ENCODE results near the gene SF3B3. TPM values are rescaled to one million over a fixed set of nuclear protein-coding genes. Genes with fewer than 3 reads are reported as not detected.
"Not testable (repeated sequence)": the region's sequence is repeated elsewhere in the genome, so short reads cannot be mapped to it uniquely, and the experiment has no call there.

Gene SF3B3
- total and polyA plus RNA-seq, 7 donors, result 23.8 to 98.5 (median 58.1) TPM

DNA sequence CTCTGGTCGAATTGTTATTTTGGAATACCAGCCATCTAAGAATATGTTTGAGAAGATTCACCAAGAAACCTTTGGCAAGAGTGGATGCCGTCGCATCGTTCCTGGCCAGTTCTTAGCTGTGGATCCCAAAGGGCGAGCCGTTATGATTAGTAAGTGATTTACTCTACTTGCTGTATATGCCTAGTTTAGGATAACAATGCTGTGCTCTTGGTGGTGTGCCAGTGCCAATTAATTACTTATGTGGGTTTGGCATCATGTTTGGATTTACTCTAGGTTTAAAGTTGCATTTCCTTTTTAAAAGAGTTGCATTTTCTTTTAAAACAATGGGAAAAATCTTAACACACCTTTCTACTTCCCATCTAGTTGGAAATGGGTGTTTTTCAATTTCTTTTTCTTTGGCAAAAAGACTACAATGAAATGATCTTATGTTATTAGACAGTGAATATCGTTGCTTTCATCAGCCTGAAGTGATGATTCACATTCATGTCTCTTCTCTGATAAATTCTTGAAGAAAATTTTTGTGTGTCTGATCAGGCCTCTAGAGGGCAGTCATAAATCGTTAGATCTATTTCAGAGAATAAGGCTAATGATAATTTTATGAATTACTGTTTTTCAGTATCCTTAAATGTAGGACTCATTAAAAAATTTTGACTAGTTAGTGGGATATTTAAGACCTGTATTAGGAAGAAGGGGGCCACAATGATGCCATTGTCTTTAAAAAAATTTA lies 5.6 kb downstream of the SF3B3 start:
- Histone ChIP-seq H3K36me3 (peaks cover 20 to 81% (median 50%) of the 10 kb centered on the region in 4 donors), H3K4me1 (peaks cover 0 to 43% (median 32%) of the 10 kb centered on the region in 4 donors), H3K27ac (no peak overlapping the region), H3K27me3 (no peaks in the 10 kb centered on the region), H3K9me3 (no peaks in the 10 kb centered on the region), H3K4me3 (no peak overlapping the region)
- DNase-seq, result no peak
- WGBS, 2 donors, result 64 to 74% methylated on average over 8 of the region's 8 CpGs
- no peak for TF ChIP-seq POLR2AphosphoS5 (IDR thresholded peaks at IDR 0.05)
- TF ChIP-seq, protein P1, sequence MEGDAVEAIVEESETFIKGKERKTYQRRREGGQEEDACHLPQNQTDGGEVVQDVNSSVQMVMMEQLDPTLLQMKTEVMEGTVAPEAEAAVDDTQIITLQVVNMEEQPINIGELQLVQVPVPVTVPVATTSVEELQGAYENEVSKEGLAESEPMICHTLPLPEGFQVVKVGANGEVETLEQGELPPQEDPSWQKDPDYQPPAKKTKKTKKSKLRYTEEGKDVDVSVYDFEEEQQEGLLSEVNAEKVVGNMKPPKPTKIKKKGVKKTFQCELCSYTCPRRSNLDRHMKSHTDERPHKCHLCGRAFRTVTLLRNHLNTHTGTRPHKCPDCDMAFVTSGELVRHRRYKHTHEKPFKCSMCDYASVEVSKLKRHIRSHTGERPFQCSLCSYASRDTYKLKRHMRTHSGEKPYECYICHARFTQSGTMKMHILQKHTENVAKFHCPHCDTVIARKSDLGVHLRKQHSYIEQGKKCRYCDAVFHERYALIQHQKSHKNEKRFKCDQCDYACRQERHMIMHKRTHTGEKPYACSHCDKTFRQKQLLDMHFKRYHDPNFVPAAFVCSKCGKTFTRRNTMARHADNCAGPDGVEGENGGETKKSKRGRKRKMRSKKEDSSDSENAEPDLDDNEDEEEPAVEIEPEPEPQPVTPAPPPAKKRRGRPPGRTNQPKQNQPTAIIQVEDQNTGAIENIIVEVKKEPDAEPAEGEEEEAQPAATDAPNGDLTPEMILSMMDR (IDR thresholded peaks at IDR 0.05), result peak in 3 of 4 experiments; percentile 28 to 47 (median 32)
- intact Hi-C loops (cut with DNase I), result loop anchor here (10.0 kb wide), 2 partner anchors 216 to 246 kb away; no protein-coding TSS in a partner anchor

DNA sequence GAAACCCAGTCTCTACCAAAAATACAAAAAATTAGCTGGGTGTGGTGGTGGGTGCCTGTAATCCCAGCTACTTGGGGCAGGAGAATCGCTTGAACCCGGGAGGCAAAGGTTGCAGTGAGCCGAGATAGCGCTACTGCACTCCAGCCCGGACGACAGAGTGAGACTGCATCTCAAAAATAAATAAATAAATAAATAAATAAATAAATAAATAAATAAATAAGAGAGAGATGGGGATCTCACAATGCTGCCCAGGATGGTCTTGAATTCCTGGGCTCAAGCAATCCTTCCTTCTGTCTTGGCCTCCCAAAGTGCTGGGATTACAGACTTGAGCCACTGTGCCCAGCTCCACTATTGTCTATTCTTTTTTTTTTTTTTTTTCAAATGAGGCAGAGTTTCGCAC lies 6.3 kb downstream of the SF3B3 start:
- intact Hi-C loops (cut with DNase I), result loop anchor here (10.0 kb wide), 2 partner anchors 215 to 245 kb away; no protein-coding TSS in a partner anchor
- DNase-seq, H3K27ac ChIP-seq, H3K27me3 ChIP-seq, H3K9me3 ChIP-seq, H3K4me3 ChIP-seq: not testable (repeated sequence)
- 93 to 95% methylated on average over 6 to 7 of the region's 7 CpGs for WGBS, 2 donors
- peaks cover 27 to 89% (median 55%) of the 10 kb centered on the region in 4 donors for H3K36me3 ChIP-seq
- H3K4me1 ChIP-seq, result peaks cover 0 to 39% (median 27%) of the 10 kb centered on the region in 4 donors

DNA sequence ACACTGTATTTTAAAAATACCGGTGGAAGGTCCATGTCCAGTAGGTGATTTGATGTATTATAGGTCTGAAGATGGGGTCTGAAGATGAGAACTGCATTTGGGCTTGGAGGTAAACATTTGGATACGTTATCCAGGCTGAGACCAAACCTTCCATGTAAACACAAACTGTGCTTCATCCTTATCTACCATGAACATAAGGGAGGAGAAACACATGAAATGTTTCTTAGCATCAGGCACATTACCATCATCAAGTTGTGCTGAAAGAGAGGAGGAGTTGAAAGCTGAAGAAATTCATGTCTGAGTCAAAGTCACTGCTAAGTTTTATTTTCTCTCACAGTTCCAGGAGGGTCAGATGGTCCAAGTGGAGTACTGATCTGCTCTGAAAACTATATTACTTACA lies 11.4 kb downstream of the SF3B3 start:
- peaks cover 35 to 100% (median 82%) of the 10 kb centered on the region in 4 donors for H3K36me3 ChIP-seq
- no peak overlapping the region for H3K27ac ChIP-seq
- intact Hi-C loops (cut with DNase I), result no loop called here
- no peak overlapping the region for H3K4me3 ChIP-seq
- WGBS, 2 donors, result 83 to 93% methylated on average over 2 of the region's 2 CpGs
- no peaks in the 10 kb centered on the region for H3K27me3 ChIP-seq
- TF ChIP-seq POLR2A (IDR thresholded peaks at IDR 0.05) (no peak), POLR2AphosphoS5 (IDR thresholded peaks at IDR 0.05) (no peak), EP300 (IDR thresholded peaks at IDR 0.05) (no peak)
- TF ChIP-seq, protein P1 (IDR thresholded peaks at IDR 0.05), result no peak
- H3K9me3 ChIP-seq, result no peaks in the 10 kb centered on the region
- no peaks in the 10 kb centered on the region for H3K4me1 ChIP-seq
- no peak for DNase-seq

DNA sequence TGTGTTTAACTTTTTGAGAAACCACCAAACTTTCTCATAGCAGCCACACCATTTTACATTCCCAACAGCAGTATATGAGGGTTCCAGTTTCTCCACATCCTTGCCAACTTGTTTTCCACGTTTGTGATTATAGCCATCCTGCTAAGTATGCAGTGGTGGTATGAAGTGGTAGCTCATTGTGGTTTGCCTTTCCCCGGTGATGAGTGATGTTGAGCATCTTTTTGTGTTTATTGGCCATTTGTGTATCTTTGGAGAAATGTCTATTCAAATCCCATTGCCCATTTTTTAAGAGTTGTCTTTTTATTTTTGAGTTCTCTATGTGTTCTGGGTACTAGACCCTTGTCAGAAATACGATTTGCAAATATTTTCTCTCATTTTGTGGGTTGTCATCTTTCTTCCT lies 17.4 kb downstream of the SF3B3 start:
- no peaks in the 10 kb centered on the region for H3K27me3 ChIP-seq
- peaks cover 27 to 100% (median 85%) of the 10 kb centered on the region in 4 donors for H3K36me3 ChIP-seq
- 48 to 60% methylated on average over 3 of the region's 3 CpGs for WGBS, 2 donors
- TF ChIP-seq, protein P1 (IDR thresholded peaks at IDR 0.05), result no peak
- TF ChIP-seq POLR2A (IDR thresholded peaks at IDR 0.05) (no peak), POLR2AphosphoS5 (IDR thresholded peaks at IDR 0.05) (no peak), EP300 (IDR thresholded peaks at IDR 0.05) (no peak)
- H3K4me3 ChIP-seq, result no peak overlapping the region
- DNase-seq, result no peak
- intact Hi-C loops (cut with DNase I), result loop anchor here (10.0 kb wide), 1 partner anchor 266 kb away; no protein-coding TSS in a partner anchor
- H3K27ac ChIP-seq, result no peak overlapping the region
- no peaks in the 10 kb centered on the region for H3K4me1 ChIP-seq
- H3K9me3 ChIP-seq, result no peaks in the 10 kb centered on the region

DNA sequence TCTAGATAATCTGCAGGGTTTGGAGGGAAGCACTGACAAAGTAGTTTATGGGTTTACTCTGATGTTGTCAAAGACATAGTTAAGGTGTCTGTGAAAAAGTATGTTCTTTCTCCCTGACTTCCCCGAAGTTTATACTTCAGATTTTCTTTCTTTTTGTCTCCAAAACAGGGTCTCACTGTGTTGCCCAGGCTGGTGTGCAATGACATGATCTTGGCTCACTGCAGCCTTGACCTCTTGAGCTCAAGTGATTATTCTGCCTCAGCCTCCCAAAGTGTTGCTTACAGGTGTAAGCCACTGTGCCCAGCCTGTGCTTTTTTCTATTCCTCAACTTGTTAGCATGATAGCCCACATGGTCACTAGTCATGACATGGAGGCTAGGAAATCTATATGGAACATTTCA lies 20.9 kb downstream of the SF3B3 start:
- TF ChIP-seq POLR2AphosphoS5 (IDR thresholded peaks at IDR 0.05) (no peak), POLR2A (IDR thresholded peaks at IDR 0.05) (no peak), EP300 (IDR thresholded peaks at IDR 0.05) (no peak)
- TF ChIP-seq, protein P1 (IDR thresholded peaks at IDR 0.05), result no peak
- intact Hi-C loops (cut with DNase I), result loop anchor here (10.0 kb wide), 1 partner anchor 270 kb away; no protein-coding TSS in a partner anchor
- Histone ChIP-seq H3K4me3 (no peak overlapping the region), H3K27ac (no peak overlapping the region), H3K4me1 (no peaks in the 10 kb centered on the region), H3K36me3 (peaks cover 31 to 100% (median 78%) of the 10 kb centered on the region in 4 donors), H3K9me3 (no peaks in the 10 kb centered on the region), H3K27me3 (no peaks in the 10 kb centered on the region)
- no peak for DNase-seq
- WGBS, 2 donors, result 83% methylated on average over 1 of the region's 1 CpG
